Prostate gland (tissue), 2 donors: ENCODE results near the gene HPS5.

Experiments
- CTCF ChIP-seq, 4 experiments: fragments of 200-600 bp in 2 of 4; fragments of 450-650 bp in 2 of 4; sonication (generic) in 2 of 4; IDR thresholded peaks; 1 replicate in 3 of 4; 2 replicates in 1 of 4; pipeline ENCODE4 v1.5.1; 2016 to 2019; ENCODE audit warnings: antibody characterized with exemption in 4 of 4, mild to moderate bottlenecking in 2 of 4, moderate library complexity in 2 of 4
- POLR2A ChIP-seq: fragments of 450-650 bp; IDR thresholded peaks from one replicate; pipeline ENCODE4 v1.6.1; 2016; ENCODE audit warnings: antibody characterized with exemption, mild to moderate bottlenecking
- POLR2AphosphoS5 ChIP-seq: sonication (generic); formaldehyde crosslinking; IDR thresholded peaks from one replicate; pipeline ENCODE4 v1.6.1; 2017; ENCODE audit warnings: antibody characterized with exemption

DNA sequence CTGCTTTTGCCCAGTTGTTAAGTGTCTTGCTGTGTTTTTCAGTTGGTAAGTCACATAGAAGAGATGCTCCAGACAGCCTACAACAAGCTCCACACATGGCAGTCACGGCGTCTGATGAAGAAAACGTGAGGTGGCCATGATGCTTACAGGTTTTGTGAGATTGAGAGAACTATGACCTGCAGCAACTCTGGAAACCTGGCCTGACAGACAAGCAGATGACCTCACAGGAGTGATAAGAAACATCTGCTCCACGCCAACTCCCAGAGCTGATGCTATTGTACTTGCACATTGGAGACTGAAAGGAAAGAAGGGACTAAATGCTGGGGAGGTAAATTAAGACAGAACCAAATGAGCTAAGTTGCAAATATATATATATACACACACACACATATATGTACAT, 43.8 kb upstream of the HPS5 start:
- TF ChIP-seq POLR2AphosphoS5 = no peak
- no peak for TF ChIP-seq CTCF (IDR thresholded peaks at IDR 0.05)
- TF ChIP-seq POLR2A = no peak
